HG03066 (cell line): ENCODE results near the gene FXR2.
"Not testable (repeated sequence)": the region's sequence is repeated elsewhere in the genome, so short reads cannot be mapped to it uniquely, and the experiment has no call there.

Experiments used
- ATAC-seq: cut with Tn5 transposase; IDR thresholded peaks from one replicate; pipeline ENCODE4 v1.9.1; 2021; ENCODE audit warnings: low read depth; ENCODE audit not compliant: unreplicated experiment

Gene FXR2

DNA sequence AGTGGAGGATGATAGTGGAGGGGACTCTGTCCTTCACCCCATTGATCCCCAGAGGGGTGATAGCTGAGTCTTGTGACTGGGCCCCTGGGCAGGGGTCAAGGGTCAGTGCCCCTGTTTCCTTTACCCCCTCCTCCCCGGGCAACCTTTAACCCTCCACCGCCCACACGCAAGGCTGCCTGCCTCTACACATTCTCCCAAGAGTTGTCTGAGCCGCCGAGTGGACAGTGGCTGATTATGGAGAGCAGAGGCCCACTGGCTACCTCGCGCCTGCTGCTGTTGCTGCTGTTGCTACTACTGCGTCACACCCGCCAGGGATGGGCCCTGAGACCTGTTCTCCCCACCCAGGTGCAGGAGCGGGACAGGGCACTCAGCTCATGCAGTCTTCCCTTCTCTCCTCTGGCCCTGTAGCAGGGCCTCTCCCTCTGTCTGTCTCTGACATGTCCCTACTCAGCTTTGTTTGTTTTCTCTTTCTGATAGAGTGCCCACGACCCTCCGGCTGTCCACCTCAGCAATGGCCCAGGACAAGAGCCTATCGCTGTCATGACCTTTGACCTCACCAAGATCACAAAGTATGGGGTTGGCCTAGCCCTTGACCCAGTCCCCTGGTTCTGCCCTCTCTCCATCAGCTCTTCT lies 15.4 kb upstream of the FXR2 start, which contains the start of gene SHBG:
Gene SHBG (plus strand): TSS at position 197 of the 633 bp plus-strand sequence. CDS start 38 bp downstream, at position 235.
- ATAC-seq = no peak

DNA sequence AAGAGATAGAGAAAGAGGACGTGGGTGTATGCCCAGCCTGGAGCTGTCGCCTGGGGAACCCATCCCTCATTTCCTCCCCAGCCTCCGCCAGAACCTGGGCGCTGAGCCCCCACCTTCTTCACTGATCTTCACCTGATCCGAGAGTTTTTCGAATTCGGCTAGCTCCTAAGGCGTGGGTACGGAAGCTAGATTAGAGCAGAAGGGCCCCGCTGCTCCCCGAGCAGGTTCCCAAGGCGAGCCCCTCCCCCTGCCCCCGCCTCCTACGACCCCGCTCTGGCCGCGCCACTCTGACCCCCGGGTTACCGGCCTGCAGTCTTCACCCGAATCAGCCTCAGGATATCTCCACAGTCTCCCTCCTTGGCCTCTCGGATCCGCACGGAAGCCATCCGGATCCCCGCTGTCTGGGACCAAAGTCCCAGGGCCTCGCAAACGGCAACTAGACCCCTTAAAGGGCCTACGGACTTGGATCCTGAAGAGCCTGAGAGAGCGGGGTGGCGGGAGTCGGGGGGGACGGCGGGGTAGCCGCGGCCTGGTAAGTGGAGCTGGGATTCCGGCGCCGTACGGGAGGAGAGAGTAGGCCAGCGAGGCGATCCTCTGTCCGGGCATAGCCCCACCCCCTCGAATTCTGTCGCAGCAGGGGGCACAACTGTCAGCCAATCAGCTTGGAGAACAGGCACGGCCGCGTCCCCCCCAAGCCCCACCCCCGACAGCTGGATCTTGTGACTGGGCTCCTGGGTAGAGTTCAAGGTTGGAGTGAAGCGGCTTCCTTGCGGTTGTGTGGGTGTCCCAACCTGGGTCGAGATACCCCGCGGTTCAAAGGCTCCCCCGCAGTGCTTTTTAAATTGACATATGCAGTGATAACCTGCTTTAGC lies 12.8 kb upstream of the FXR2 start, which contains the start of gene SAT2:
Gene SAT2 (minus strand): TSS at position 572 of the 872 bp plus-strand sequence. CDS start 186 bp downstream, at position 386.
- peak; percentile 84 for ATAC-seq

DNA sequence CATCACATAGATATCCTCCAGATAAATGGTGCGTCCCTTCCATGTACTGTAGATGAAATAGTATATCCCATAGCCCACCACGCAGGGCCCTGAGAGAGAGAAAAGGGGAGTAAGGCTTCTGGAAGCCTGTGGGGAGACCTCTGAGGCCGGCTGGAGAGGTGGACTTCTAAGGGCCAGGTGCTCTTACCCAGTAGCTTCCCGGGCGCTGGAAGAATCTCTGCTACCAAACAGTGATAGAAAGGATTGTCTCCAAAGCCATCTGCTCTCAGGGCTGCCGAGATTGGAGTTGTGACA lies 12.2 kb upstream of the FXR2 start:
- no peak for ATAC-seq

DNA sequence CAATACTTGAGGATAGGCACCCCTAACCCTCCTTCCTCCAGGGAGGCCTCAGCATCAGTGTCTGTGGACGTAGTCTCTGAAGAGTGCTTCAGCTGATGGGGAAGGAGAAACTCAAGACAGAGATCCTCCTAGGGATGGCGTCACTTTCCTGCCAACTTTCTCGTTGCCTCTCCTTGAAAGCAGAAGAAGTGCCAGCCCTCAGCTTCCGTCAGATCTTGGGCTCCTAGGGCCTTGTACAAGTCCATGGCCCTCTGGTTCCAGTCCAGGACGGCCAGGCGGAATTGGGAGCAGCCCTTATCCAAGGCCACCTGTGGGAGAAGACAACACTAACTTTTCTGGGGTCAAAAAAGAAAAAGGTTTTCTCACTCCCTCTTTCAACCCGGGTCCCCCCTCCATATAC lies 11.6 kb upstream of the FXR2 start:
- no peak for ATAC-seq

DNA sequence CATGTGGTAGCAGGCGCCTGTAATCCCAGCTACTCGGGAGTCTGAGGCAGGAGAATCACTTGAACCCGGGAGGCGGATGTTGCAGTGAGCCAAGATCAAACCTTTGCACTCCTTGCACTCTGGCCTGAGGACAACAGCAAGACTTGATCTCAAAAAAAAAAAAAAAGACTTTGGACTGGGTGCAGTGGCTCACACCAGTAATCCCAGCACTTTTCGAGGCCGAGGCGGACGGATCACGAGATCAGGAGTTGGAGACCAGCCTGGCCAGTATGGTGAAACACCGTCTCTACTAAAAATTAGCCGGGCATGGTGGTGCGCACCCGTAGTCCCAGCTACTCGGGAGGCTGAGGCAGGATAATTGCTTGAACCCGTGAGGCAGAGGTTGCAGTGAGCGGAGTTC lies 11.1 kb upstream of the FXR2 start:
- ATAC-seq = not testable (repeated sequence)

DNA sequence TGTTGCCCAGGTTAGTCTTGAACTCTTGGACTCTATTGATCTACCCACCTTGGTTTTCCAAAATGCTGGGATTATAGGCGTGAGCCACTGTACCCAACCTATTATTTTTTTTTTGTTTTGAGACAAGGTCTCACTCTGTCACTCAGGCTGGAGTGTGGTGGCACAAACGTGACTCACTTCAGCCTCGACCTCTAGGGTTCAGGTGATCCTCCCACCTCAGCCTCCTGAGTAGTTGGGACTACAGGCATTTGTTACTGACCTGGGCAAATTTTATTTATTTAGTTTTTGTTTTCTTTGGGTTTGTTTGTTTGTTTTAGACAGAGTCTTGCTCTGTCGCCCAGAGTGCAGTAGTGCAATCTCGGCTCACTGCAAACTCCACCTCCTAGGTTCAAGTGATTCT lies 9.0 kb upstream of the FXR2 start:
- no peak for ATAC-seq

DNA sequence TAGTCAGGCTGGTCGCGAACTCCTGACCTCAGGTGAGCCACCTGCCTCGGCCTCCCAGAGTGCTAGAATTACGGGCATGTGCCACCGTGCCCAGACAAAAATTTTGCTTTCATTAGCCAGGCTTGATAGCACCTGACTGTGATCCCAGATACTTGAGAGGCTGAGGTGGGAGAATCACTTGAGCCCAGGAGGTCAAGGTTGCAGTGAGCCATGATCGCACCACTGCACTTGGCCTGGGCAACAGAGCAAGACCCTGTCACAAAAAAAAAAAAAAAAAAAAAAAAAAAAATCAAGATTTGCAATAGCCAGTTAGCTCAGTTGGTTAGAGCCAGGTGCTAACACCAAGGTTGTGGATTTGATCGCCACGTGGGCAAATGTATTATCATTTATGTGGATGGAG lies 6.1 kb upstream of the FXR2 start:
- no peak for ATAC-seq

DNA sequence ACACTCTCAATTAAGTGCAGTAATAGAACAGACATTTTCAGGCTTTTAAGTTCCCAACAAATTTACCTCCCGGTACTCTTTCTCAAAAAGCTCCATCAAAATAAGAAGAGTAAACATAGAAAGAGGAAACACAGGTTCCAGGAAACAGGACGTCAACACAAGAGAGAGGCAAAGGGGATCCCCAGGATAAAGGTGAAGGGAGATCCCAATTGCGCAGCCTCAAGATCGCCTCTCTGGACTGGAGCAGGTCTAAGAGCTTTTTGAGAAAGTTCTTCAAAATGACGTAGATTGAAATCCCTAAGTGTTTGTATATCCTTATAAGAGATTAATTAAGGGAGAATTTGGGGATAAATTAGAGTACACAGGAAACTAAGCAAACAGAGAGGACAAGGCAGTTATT lies 3.9 kb upstream of the FXR2 start:
- ATAC-seq = no peak

DNA sequence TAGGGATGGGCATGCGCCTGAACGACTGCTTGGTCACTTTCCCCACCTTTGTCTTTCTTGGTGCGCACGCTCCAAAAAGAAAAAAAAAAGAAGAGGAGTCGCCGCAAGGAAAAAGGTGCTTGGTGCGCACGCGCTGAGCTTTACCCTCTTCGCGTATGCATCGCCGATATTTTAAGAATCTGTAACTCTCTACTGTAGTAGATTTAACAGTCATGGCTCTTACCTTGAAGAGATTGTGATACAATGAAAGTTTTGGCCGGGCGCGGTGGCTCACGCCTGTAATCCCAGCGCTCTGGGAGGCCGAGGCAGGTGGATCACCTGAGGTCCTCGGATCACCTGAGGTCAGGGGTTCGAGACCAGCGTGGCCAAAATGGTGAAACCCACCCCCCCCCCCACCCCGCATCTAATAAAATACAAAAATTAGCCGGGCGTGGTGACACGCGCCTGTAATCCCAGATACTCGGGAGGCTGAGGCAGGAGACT lies 609 bp upstream of the FXR2 start:
- no peak for ATAC-seq

DNA sequence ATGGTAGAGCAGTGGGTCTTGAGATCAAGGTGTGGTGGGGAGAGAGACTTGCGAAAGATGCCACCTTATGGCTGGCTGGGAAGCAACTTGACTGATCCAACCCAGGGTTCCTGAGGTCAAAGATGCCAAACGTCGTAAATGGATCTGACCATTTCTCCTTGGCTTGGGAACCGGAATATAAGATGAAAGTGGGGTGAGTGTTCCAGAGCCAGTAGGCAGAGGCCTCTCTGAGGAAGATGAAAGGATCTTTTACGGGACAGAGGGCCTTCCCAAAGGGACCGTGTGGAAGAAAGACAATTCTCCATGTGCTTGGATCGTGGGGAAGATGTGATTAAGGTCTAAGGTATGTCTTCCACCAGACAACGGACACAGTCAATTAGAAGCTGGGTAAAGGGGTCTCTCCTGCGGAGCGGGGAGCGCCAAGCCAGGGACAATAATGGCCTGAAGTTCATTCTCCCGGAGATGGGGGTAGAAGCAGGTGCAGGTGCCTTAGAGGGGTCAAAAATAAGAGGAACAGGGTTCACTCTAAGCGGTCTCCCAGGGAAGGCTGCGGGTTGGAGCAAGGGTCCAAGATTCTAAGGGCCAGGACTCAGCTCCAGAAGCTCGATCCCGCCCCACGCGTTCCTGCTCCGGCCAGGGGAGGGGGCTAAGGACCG lies 800 bp downstream of the FXR2 start:
- ATAC-seq = peak; percentile 2

DNA sequence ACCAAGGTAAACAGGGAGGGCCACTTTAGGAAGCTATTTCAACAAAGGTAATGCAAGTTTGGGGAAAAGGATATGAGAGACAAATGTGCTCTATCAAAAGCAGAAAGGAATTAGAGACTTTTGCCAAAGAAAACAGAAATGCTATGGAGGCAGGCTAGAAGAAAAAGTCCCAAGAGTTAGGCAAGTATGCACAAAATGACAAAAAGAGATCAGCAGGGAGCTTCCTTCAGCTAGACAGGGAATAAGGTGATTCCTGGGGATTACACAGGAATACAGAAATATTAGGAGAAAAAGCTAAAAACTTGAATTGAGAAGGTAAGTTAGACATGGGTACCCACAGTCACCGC lies 2.4 kb downstream of the FXR2 start:
- no peak for ATAC-seq

DNA sequence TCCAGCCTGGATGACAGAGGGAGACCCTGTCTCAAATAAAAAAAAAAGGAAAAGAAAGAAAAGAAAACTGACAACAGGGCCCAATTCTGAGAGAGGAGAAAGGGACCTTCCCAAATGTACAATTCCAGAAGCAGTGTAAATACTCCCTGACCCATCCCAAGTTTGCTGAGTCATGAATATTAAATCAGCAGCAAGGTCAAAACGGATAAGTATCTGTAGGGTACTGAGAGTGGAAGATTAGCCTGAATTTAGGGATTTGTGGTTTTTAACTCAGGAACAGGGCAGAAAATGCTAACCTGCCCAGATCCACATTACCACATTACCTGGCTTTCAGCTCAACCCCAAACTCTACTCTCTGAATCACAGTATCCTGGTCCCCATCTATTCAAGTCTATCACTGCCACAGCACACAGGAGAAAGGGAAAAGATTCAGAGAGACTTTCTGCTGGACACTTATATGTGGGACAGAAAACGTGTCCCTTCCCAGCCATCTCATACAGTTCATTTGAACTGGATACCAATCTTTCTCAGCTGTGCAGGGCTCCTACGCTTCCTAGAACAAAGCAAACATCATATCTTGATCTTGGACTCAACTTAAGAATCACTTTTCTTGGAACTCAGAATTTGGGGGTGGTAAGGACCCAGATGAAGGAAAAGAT lies 2.9 kb downstream of the FXR2 start:
- ATAC-seq = no peak

DNA sequence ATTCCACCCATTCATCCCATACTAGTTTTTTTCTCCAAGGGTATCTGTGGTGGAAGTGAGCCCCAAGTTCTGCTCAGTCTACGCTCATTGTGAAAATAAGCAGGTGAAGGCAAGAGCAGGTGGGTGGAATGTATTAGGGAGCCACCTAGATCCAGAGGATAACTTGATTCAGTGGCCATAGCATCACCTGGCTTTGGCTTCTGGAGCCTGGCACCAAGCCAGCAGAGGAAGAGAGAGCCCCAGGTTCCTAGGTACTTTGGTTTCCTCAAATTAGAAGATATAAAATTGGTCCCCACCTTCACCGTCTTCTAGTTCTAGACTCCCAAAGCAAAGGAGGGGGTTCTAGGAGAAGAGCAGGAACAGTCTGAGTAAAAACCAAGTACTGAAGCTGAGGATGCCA lies 4.1 kb downstream of the FXR2 start:
- ATAC-seq = no peak

DNA sequence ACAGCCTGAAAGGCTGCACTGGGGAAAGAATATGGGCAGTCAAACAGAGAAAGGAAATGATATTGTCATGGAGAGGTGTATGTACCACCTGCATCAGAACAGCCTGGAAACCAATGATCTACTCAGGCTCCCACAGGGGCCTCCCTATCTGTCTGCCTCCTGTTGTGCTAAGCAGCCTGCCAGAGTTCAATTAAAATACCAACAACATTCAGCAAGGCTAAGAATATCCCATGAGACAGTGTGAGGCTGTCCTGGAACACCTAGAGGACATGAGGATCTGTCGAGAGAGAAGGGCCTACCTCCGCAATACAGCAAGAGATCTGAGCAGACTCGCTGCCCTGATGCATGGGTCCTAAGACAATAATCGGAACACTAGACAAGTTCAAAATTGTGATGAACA lies 8.4 kb downstream of the FXR2 start:
- no peak for ATAC-seq

DNA sequence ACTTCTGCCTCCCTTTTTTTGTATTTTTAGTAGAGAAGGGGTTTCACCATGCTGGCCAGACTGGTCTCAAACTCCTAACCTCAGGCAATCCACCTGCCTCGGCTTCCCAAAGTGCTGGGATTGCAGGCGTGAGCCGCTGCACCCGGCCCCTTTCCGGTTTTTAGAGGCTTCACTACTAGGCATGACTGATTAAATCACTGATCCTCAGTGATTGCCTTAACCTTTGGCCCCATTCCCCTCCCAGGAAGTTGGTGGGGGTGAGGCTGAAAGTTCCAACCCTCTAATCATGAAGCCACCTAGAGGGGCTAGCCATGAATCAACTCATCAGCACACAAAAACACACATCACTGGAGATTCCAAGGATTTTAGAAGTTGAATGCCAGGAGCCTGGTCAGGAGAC lies 17.1 kb downstream of the FXR2 start:
- ATAC-seq = not testable (repeated sequence)

DNA sequence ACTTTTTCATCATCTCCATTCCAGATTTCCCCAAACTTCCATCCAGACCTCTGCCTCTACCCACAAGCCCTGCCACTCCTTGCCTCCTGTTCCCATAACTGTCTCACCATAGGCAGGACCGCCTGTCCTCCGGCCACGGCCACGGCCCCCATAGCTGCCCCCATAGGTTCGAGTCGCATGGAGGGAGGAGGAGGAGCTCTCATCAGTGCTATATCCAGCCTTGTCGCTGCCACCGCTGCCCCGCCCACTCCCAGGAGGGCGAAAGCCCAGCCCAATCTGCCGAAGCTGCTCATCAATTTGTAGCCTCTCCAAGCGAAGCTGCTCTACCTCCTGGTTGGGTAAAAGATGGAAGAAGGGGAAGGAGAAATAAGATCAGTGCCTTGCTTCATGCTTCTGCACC lies 21.4 kb downstream of the FXR2 start:
- no peak for ATAC-seq

DNA sequence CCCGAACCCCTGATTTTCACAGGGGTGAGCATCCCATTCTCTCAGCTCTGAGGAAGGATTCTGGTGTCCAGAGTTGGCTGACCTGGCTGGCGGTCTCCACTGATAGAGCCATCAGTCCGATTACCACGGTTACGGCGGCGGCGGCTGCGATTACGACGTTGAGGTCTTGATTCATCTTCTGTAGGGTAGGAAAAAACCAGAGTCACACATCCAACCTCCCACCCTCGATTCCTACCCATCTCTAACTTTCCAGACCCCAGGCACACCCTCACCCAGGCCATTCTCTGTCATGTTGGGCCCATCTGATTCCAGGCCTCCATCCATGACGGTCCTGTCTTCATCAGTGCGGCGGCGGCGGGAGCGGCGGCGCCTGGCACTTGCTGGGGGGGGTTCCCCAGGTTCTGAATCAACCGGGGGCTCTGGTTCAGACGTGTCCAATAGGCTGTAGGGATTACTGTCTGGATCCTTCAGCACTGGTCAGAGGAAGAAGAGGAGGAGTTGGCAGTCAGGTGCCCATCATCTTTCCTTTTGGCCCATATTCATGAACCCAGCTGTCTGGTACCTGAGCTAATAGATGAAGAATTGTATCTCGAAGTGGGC lies 22.2 kb downstream of the FXR2 start:
- no peak for ATAC-seq

DNA sequence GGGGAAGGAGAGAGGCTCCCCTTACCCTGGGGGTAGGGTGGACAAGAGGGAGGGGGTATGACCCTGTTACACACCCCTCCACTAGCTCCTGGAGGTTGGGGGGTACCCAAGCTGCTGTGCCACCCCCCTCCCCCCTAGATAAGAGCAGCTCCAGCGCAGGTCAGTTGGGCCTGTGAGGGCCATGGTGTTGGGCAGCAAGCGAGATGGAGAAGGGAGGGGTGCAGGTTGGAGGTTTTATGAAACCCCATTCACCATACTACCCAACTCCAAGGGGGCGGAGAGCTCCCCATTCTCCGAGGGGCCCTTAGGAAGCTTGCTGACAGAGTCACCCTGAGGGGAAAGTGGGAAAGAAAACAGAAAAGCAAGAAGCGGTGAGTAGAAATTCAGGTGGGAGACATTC lies 23.1 kb downstream of the FXR2 start:
- no peak for ATAC-seq

DNA sequence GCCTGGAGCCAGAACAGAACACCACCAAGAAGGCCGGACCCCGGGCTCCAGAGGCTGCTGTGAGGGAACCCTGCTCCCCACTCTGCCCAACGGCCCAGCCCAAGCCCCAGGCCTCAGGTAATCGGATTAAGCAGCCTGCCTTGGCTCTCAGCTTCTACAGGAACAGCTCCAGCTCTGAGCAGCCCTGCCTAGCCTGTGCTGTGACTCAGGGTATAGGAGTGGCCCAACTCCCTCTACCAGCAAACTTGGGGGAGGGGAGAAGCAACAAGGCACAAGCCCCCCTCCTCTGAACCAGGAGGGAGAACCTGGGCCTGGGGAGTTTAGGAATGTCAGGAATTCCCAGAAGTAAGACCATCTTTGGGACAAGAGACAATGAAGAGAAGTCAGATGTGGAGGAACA lies 24.0 kb downstream of the FXR2 start:
- no peak for ATAC-seq

DNA sequence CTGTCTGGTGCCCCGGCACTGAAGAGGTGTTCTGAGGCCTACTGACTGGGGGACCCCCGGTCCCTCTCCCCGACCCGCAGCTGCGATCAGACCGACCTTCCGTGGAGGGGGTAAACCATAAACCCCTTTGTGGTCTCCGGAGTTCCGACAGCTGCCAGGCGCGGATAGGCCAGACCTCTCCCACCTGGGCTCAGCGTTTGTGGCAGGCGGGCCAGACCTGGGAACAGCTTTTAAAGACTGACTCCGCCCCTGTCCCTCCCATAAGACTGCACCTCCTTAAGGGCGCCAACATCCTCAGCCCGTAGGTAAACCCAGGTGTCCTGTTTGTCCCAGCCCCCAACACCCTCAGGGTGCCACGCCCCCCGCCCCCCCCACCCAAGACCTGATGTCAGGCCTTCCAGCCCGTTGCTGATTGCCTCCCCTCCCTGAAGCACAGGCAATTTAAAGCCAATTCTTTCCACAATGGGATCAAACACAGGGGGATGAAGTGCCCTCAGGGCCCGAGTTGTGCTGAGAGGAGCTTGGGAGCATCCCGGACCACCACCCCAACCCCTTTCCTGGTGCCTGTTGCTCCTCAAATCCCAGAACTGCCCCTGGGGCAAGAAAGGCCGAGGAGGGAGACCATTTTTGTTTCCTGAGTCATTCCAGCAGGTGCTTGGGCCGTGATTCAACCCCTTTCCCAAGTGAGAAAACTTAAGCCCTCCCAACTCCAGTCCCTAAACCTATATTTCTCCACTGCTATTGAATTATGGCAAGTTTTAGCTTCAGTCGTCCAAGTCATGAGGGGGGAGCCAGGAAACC lies 24.6 kb downstream of the FXR2 start, which contains the start of gene SOX15:
Gene SOX15 (minus strand): TSS at position 204 of the 801 bp plus-strand sequence. CDS start 418 bp downstream, outside the sequence.
- ATAC-seq = no peak
